SH-SY5Y (cell line): ENCODE results near the gene PIP4K2B.

ENCODE experiments used
- GATA2 ChIP-seq: IDR thresholded peaks from 2 replicates; pipeline ENCODE4 v1.6.1; 2011; ENCODE audit warnings: mild to moderate bottlenecking, low read depth, low read length
- GATA3 ChIP-seq: IDR thresholded peaks from 2 replicates; pipeline ENCODE4 v1.6.1; 2011; ENCODE audit warnings: low read depth, mild to moderate bottlenecking, low read length, moderate library complexity

The PIP4K2B gene

GRCh38 chr17:38730526-38731379 is 68.6 kb downstream of the PIP4K2B start:
- TF ChIP-seq GATA3 (no peak), GATA2 (no peak)

- TF ChIP-seq GATA3 (no peak), GATA2 (no peak)
These were observed 69.3 kb downstream of the PIP4K2B start, which contains the start of gene CISD3 for GRCh38 chr17:38729886-38730525. Gene CISD3, plus strand, starts transcription at chr17:38730341. Its CDS starts 18 bp downstream, at chr17:38730359.

GRCh38 chr17:38729368-38729885 is 69.9 kb downstream of the PIP4K2B start:
- TF ChIP-seq GATA3, result no peak
- TF ChIP-seq GATA2, result no peak

GRCh38 chr17:38728290-38728831 is 71.0 kb downstream of the PIP4K2B start:
- TF ChIP-seq GATA3 (no peak), GATA2 (no peak)

GRCh38 chr17:38727736-38728135 is 71.6 kb downstream of the PIP4K2B start:
- TF ChIP-seq GATA2, result no peak
- no peak for TF ChIP-seq GATA3

GRCh38 chr17:38725066-38725465 is 74.3 kb downstream of the PIP4K2B start:
- TF ChIP-seq GATA2 (peak; percentile 31; the same call in 1 of the 2 replicates), GATA3 (no peak)

- no peak for TF ChIP-seq GATA2
- TF ChIP-seq GATA3, result no peak
These were observed 74.9 kb downstream of the PIP4K2B start for GRCh38 chr17:38724337-38724988.

GRCh38 chr17:38721802-38722201 is 77.6 kb downstream of the PIP4K2B start:
- TF ChIP-seq GATA3 (no peak), GATA2 (no peak)

- TF ChIP-seq GATA3 (no peak), GATA2 (no peak)
These were observed 78.4 kb downstream of the PIP4K2B start for GRCh38 chr17:38720941-38721340.

- TF ChIP-seq GATA2 (no peak), GATA3 (no peak)
These were observed 79.3 kb downstream of the PIP4K2B start for GRCh38 chr17:38719943-38720641.

GRCh38 chr17:38719289-38719942 is 79.9 kb downstream of the PIP4K2B start:
- TF ChIP-seq GATA3 (no peak), GATA2 (no peak)

GRCh38 chr17:38717139-38717745 is 82.1 kb downstream of the PIP4K2B start:
- no peak for TF ChIP-seq GATA2
- TF ChIP-seq GATA3, result no peak

GRCh38 chr17:38716368-38717005 is 82.9 kb downstream of the PIP4K2B start:
- TF ChIP-seq GATA2, result no peak
- TF ChIP-seq GATA3, result no peak
